ENCODE measurements around the gene TMEM119. TPM values are rescaled to one million over a fixed set of nuclear protein-coding genes. Genes with fewer than 3 reads are reported as not detected.
A peak's percentile ranks its signal among the peaks of the same experiment; 100 is the strongest.

Gene TMEM119
- total and polyA plus RNA-seq, 2 of the 8 experiments (the other 6 are each of a cell fraction or from before 2014, with no cell fraction given) = 0.35 to 0.61 TPM

GRCh38 chr12:108620236-108620879 is 22.5 kb upstream of the TMEM119 start:
- Histone ChIP-seq H4K91ac (replicated peaks; ENCODE audit: insufficient read length, low read length) (no peak overlapping the region), H4K20me1 (replicated peaks in 1 of 2; ENCODE audit: control insufficient read depth in 1 of 2, insufficient read depth in 2 of 2, low read length in 2 of 2) (no peaks in the 10 kb centered on the region), H3K23me2 (ENCODE audit: low read depth, low read length) (no peaks in the 10 kb centered on the region), H4K8ac (ENCODE audit: extremely low read depth, insufficient read depth, low read length) (peak overlapping the region; percentile 69; the same call in 1 of the 2 replicates), H2BK120ac (replicated peaks; ENCODE audit: low read depth, low read length) (no peak overlapping the region), H2BK15ac (ENCODE audit: low read length) (no peak overlapping the region), H3K18ac (ENCODE audit: extremely low read depth, low read length) (no peak overlapping the region), H3K4me3 (ENCODE audit: extremely low read depth in 1 of 4, insufficient read depth in 2 of 4, low read depth in 3 of 4, low read length in 4 of 4) (no peak overlapping the region), H3K9ac (replicated peaks in 1 of 4; ENCODE audit: extremely low read depth in 1 of 4, low read depth in 3 of 4, low read length in 3 of 4) (no peak overlapping the region), H3K4ac (replicated peaks; ENCODE audit: insufficient read length, low read depth, low read length) (no peak overlapping the region), H3K4me2 (ENCODE audit: insufficient read depth in 1 of 2, low read depth in 2 of 2, low read length in 2 of 2) (no peak overlapping the region), H2BK20ac (ENCODE audit: low read length) (no peak overlapping the region), H3K9me3 (ENCODE audit: insufficient read depth in 2 of 2, low read depth in 1 of 2, low read length in 1 of 2) (no peaks in the 10 kb centered on the region; a peak in 2 of 4 replicates), H3K56ac (replicated peaks; ENCODE audit: insufficient read length, low read depth, low read length) (no peak overlapping the region), H3K36me3 (ENCODE audit: control insufficient read depth in 2 of 4, insufficient read depth in 4 of 4, low read length in 3 of 4) (no peaks in the 10 kb centered on the region), H3K79me2 (ENCODE audit: control insufficient read depth in 1 of 2, insufficient read depth in 2 of 2, low read length in 2 of 2) (no peaks in the 10 kb centered on the region), H3K79me1 (ENCODE audit: low read depth, low read length) (no peaks in the 10 kb centered on the region), H3K14ac (ENCODE audit: insufficient read length) (no peak overlapping the region), H3K23ac (ENCODE audit: insufficient read length) (no peak overlapping the region), H3K27ac (ENCODE audit: low read depth, low read length) (no peak overlapping the region), H2AFZ (ENCODE audit: low read length) (peak overlapping the region; percentile 82), H2AK5ac (ENCODE audit: low read depth, low read length) (no peak overlapping the region), H2BK12ac (ENCODE audit: low read depth, low read length) (no peak overlapping the region), H2BK5ac (ENCODE audit: low read depth, low read length) (no peak overlapping the region), H4K5ac (ENCODE audit: insufficient read length, low read depth, low read length) (no peak overlapping the region), H3K4me1 (replicated peaks in 1 of 4; ENCODE audit: control insufficient read depth in 3 of 4, insufficient read depth in 4 of 4, low read length in 3 of 4) (peaks cover 2 to 9% (median 3%) of the 10 kb centered on the region in 4 experiments; a peak in 4 of 7 replicates), H3K27me3 (replicated peaks in 1 of 4; ENCODE audit: control insufficient read depth in 3 of 4, extremely low read depth in 1 of 4, insufficient read depth in 3 of 4, low read length in 3 of 4) (no peaks in the 10 kb centered on the region)
- WGBS, 2 experiments (ENCODE audit: extremely low coverage in 1 of 2, insufficient coverage in 1 of 2, insufficient read length in 1 of 2, insufficient replicate concordance in 2 of 2, low coverage in 1 of 2, low lambda C conversion rate in 2 of 2, missing lambda C conversion rate in 1 of 2) = 90% methylated on average over 10 of the region's 10 CpGs; no CpG with 5 or more reads in 1 of the 2 experiments
- DNase-seq (ENCODE audit: low read depth in 1 of 2, low spot score in 2 of 2) (no peak), FAIRE-seq (no peak)
- CTCF ChIA-PET (ENCODE audit: partially characterized antibody) = interaction anchor here (0.6 to 22.5 kb wide), 11 partner anchors 8 to 184 kb away, joined by 3 to 523 read pairs (median 5); partner anchors contain the start of genes ISCU, SART3, SELPLG and TMEM119
- TF ChIP-seq CEBPB (IDR thresholded peaks at IDR 0.05; ENCODE audit: low read depth, low read length) (0 out of 2 replicates have a peak, but pooled peaks have one; percentile 6), KDM1A (IDR thresholded peaks at IDR 0.05; ENCODE audit: borderline replicate concordance, low read length) (no peak), YY1 (IDR thresholded peaks at IDR 0.05; ENCODE audit: low read depth, low read length) (no peak), SIRT6 (IDR thresholded peaks at IDR 0.05; ENCODE audit: low read length) (no peak)
- POLR2A ChIA-PET (ENCODE audit: partially characterized antibody) = interaction anchor here (1.2 to 2.3 kb wide), 6 partner anchors 14 to 150 kb away, joined by 3 to 6 read pairs (median 4); partner anchors contain the start of gene ISCU
